Mesothelial cell of epicardium (in vitro differentiated cells): ENCODE results near the gene MIEF1. TPM values are rescaled to one million over a fixed set of nuclear protein-coding genes. Genes with fewer than 3 reads are reported as not detected.
"Not testable (repeated sequence)": the region's sequence is repeated elsewhere in the genome, so short reads cannot be mapped to it uniquely, and the experiment has no call there.

ENCODE experiments used
- DNase-seq, 2 experiments: peaks; one replicate each; pipeline ENCODE4 v3.0.0; 2021; ENCODE audit warnings: low spot score in 2 of 2; ENCODE audit not compliant: unreplicated experiment in 2 of 2
- H3K27ac Mint-ChIP-seq: 2 replicates; pipeline ENCODE4 v1.8.0; 2021; ENCODE audit warnings: mixed read lengths
- H3K27me3 Mint-ChIP-seq: 2 replicates; pipeline ENCODE4 v1.8.0; 2021; ENCODE audit warnings: low read depth, mixed read lengths
- H3K36me3 Mint-ChIP-seq: 2 replicates; pipeline ENCODE4 v1.8.0; 2021; ENCODE audit warnings: mixed read lengths
- H3K4me1 Mint-ChIP-seq: 2 replicates; pipeline ENCODE4 v1.8.0; 2021; ENCODE audit warnings: mixed read lengths
- H3K4me3 Mint-ChIP-seq: 2 replicates; pipeline ENCODE4 v1.8.0; 2021; ENCODE audit warnings: mild to moderate bottlenecking, moderate library complexity, mixed read lengths
- H3K9me3 Mint-ChIP-seq: 2 replicates; pipeline ENCODE4 v1.8.0; 2021; ENCODE audit warnings: mixed read lengths
- total RNA-seq: library from RNA; stranded (reverse); gene quantifications from 3 replicates; pipeline ENCODE4 v1.2.1, GENCODE V29; 2021
- TF ChIP-seq, protein P1 (sequence below): fragments of 200-600 bp; sonication (generic); IDR thresholded peaks from one replicate; pipeline ENCODE4 v1.5.0; 2021; ENCODE audit warnings: antibody characterized with exemption; ENCODE audit not compliant: unreplicated experiment

Gene MIEF1
- total RNA-seq, 1 donor from 2014 or later, result 35.0 TPM

- Mint-ChIP-seq H3K27ac (peak overlapping the region; percentile 100), H3K4me1 (peaks cover 36% of the 10 kb centered on the region), H3K4me3 (peak overlapping the region; percentile 97), H3K9me3 (no peaks in the 10 kb centered on the region), H3K36me3 (peaks cover 32% of the 10 kb centered on the region), H3K27me3 (peaks cover 2% of the 10 kb centered on the region)
- DNase-seq, result no peak
- TF ChIP-seq, protein P1, sequence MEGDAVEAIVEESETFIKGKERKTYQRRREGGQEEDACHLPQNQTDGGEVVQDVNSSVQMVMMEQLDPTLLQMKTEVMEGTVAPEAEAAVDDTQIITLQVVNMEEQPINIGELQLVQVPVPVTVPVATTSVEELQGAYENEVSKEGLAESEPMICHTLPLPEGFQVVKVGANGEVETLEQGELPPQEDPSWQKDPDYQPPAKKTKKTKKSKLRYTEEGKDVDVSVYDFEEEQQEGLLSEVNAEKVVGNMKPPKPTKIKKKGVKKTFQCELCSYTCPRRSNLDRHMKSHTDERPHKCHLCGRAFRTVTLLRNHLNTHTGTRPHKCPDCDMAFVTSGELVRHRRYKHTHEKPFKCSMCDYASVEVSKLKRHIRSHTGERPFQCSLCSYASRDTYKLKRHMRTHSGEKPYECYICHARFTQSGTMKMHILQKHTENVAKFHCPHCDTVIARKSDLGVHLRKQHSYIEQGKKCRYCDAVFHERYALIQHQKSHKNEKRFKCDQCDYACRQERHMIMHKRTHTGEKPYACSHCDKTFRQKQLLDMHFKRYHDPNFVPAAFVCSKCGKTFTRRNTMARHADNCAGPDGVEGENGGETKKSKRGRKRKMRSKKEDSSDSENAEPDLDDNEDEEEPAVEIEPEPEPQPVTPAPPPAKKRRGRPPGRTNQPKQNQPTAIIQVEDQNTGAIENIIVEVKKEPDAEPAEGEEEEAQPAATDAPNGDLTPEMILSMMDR, result no peak
These were observed 17.0 kb downstream of the MIEF1 start for GRCh38 chr22:39518996-39519680.

- TF ChIP-seq, protein P1, result no peak
These were observed 17.7 kb downstream of the MIEF1 start for GRCh38 chr22:39519681-39520225.

GRCh38 chr22:39520226-39521105 lies 18.4 kb downstream of the MIEF1 start, which contains the start of gene ATF4:
Gene ATF4, plus strand, starts transcription at chr22:39520562. Its CDS starts 884 bp downstream, at chr22:39521446.
- peak; percentile 91 to 93 for DNase-seq

More at GRCh38 chr22:39519681-39520225, 17.7 kb downstream of the MIEF1 start:
- H3K4me1 Mint-ChIP-seq, result peaks cover 41% of the 10 kb centered on the region
- peak; percentile 94 for DNase-seq
- H3K27me3 Mint-ChIP-seq, result peaks cover 2% of the 10 kb centered on the region
- peak overlapping the region; percentile 100 for H3K27ac Mint-ChIP-seq
- peak overlapping the region; percentile 97 for H3K4me3 Mint-ChIP-seq
- no peaks in the 10 kb centered on the region for H3K9me3 Mint-ChIP-seq
- peaks cover 28% of the 10 kb centered on the region for H3K36me3 Mint-ChIP-seq

GRCh38 chr22:39521106-39521885 lies 19.2 kb downstream of the MIEF1 start:
- Mint-ChIP-seq H3K4me1 (peaks cover 50% of the 10 kb centered on the region), H3K4me3 (peak overlapping the region; percentile 97), H3K36me3 (peaks cover 30% of the 10 kb centered on the region), H3K27ac (peak overlapping the region; percentile 100)
- not testable (repeated sequence) for H3K9me3 Mint-ChIP-seq, H3K27me3 Mint-ChIP-seq, DNase-seq

More at GRCh38 chr22:39520226-39521105, 18.4 kb downstream of the MIEF1 start, which contains the start of gene ATF4:
- peaks cover 2% of the 10 kb centered on the region for H3K27me3 Mint-ChIP-seq
- H3K4me1 Mint-ChIP-seq, result peaks cover 48% of the 10 kb centered on the region
- H3K27ac Mint-ChIP-seq, result peak within 1 kb of the TSS; percentile 100
- TF ChIP-seq, protein P1, result no peak
- peaks cover 34% of the 10 kb centered on the region for H3K36me3 Mint-ChIP-seq
- peak within 1 kb of the TSS; percentile 97 for H3K4me3 Mint-ChIP-seq
- H3K9me3 Mint-ChIP-seq, result no peaks in the 10 kb centered on the region

DNA sequence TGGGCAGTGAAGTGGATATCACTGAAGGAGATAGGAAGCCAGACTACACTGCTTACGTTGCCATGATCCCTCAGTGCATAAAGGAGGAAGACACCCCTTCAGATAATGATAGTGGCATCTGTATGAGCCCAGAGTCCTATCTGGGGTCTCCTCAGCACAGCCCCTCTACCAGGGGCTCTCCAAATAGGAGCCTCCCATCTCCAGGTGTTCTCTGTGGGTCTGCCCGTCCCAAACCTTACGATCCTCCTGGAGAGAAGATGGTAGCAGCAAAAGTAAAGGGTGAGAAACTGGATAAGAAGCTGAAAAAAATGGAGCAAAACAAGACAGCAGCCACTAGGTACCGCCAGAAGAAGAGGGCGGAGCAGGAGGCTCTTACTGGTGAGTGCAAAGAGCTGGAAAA lies 20.0 kb downstream of the MIEF1 start:
- H3K4me1 Mint-ChIP-seq, result peaks cover 50% of the 10 kb centered on the region
- DNase-seq, H3K27me3 Mint-ChIP-seq, H3K9me3 Mint-ChIP-seq: not testable (repeated sequence)
- peak overlapping the region; percentile 97 for H3K4me3 Mint-ChIP-seq
- peak overlapping the region; percentile 100 for H3K27ac Mint-ChIP-seq
- peaks cover 30% of the 10 kb centered on the region for H3K36me3 Mint-ChIP-seq
